ENCODE results near the gene BNC2.

Gene BNC2

DNA sequence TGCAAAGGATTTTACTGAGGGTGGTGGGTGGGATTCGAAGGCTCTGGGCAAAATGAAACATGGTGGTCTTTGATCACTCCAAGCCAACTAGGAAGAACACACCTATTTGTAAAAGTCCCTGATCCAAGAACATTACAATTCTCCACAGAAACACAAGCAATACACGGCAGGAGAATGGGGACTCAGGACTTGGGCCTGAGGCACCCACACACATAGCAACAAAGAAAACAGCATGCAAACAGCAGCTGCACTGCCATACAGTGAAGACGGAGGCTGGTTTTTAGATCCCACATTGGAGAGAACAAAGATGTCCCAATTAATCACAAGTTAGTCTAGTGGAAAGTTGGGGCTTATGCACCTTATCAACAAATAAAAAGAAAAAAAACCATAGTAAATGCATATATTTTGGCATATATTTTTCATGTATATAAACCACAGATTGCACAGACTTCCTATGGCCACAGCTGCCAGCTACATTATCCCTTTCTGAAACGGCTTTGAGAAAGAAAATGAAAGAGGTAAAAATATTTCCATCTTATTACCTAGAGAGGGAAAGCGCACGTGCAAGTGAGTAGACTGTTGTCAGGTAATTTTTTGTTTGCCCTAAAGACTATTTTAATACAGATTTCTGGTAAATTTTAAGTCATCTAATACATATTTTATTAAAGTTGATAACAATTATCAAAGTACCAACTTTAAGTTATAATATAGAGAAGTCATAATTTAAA lies 410.9 kb downstream of the BNC2 start:
- TF ChIP-seq, protein P1, sequence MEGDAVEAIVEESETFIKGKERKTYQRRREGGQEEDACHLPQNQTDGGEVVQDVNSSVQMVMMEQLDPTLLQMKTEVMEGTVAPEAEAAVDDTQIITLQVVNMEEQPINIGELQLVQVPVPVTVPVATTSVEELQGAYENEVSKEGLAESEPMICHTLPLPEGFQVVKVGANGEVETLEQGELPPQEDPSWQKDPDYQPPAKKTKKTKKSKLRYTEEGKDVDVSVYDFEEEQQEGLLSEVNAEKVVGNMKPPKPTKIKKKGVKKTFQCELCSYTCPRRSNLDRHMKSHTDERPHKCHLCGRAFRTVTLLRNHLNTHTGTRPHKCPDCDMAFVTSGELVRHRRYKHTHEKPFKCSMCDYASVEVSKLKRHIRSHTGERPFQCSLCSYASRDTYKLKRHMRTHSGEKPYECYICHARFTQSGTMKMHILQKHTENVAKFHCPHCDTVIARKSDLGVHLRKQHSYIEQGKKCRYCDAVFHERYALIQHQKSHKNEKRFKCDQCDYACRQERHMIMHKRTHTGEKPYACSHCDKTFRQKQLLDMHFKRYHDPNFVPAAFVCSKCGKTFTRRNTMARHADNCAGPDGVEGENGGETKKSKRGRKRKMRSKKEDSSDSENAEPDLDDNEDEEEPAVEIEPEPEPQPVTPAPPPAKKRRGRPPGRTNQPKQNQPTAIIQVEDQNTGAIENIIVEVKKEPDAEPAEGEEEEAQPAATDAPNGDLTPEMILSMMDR (IDR thresholded peaks at IDR 0.05; ENCODE audit: low read length): no peak
- TF ChIP-seq EZH2 (IDR thresholded peaks at IDR 0.05; ENCODE audit: borderline replicate concordance, low read length): no peak
- Histone ChIP-seq H3K27ac (ENCODE audit: low read depth, low read length, poor library complexity, severe bottlenecking) (peak overlapping the region; percentile 49), H3F3A (ENCODE audit: insufficient read depth, low read length) (no peaks in the 10 kb centered on the region), H3K36me3 (ENCODE audit: insufficient read depth, low read length) (no peaks in the 10 kb centered on the region), H4K20me1 (ENCODE audit: insufficient read depth, low read length) (no peaks in the 10 kb centered on the region), H3K4me1 (ENCODE audit: insufficient read depth, low read length, severe bottlenecking) (peaks cover 9% of the 10 kb centered on the region), H3K9ac (ENCODE audit: low read length) (no peak overlapping the region), H3K27me3 (ENCODE audit: insufficient read depth, low read length) (0 out of 2 replicates have a peak, but pooled peaks cover 3% of the 10 kb centered on the region), H3K79me2 (ENCODE audit: insufficient read depth, low read length) (no peaks in the 10 kb centered on the region), H3K9me2 (ENCODE audit: low read depth, low read length) (no peaks in the 10 kb centered on the region), H2AFZ (ENCODE audit: low read length) (no peak overlapping the region), H3K9me3 (ENCODE audit: low read length) (no peaks in the 10 kb centered on the region), H3K4me3 (ENCODE audit: low read depth, low read length, poor library complexity, severe bottlenecking) (no peak overlapping the region), H3K4me2 (ENCODE audit: low read length) (no peak overlapping the region)

DNA sequence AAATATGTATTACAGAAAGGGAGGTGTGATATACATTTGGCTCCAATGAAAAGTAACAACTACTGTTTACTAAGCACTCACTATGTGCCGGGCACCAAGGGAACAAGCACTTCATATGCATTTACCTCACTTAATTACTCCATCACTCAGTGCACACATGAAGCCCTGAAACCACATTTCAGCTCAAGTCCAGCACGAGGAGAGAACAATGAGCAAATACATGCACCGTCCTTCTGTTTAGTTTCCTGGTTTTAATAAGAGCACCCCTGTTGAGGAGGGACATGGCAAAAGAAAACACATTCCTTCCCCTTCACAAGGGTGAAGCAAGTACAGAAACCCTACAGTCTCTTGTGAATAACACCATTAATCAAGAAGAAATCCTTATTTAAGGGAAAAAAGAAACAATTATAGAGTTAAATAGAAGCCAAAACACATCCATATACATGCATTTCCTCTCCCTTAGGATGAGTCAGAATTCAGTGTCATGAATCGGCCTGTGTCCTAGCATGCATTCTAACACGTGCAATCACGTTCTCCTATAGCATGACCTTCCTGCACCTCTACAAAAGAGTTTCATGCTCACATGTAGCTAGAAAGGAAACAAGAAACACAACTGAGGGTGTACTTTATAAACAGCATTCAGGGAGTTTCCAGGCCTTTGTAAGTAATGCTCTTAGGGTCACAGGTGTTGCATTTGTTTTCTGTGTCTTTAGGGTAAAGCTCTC lies 411.6 kb downstream of the BNC2 start:
- Histone ChIP-seq H3K4me1 (ENCODE audit: insufficient read depth, low read length, severe bottlenecking) (peaks cover 9% of the 10 kb centered on the region), H2AFZ (ENCODE audit: low read length) (no peak overlapping the region), H4K20me1 (ENCODE audit: insufficient read depth, low read length) (no peaks in the 10 kb centered on the region), H3K36me3 (ENCODE audit: insufficient read depth, low read length) (no peaks in the 10 kb centered on the region), H3K27me3 (ENCODE audit: insufficient read depth, low read length) (0 out of 2 replicates have a peak, but pooled peaks cover 3% of the 10 kb centered on the region), H3K4me2 (ENCODE audit: low read length) (no peak overlapping the region), H3F3A (ENCODE audit: insufficient read depth, low read length) (no peaks in the 10 kb centered on the region), H3K27ac (ENCODE audit: low read depth, low read length, poor library complexity, severe bottlenecking) (peak overlapping the region; percentile 49), H3K9me3 (ENCODE audit: low read length) (no peaks in the 10 kb centered on the region), H3K9ac (ENCODE audit: low read length) (no peak overlapping the region), H3K79me2 (ENCODE audit: insufficient read depth, low read length) (no peaks in the 10 kb centered on the region), H3K4me3 (ENCODE audit: low read depth, low read length, poor library complexity, severe bottlenecking) (no peak overlapping the region), H3K9me2 (ENCODE audit: low read depth, low read length) (no peaks in the 10 kb centered on the region)
- TF ChIP-seq EZH2 (IDR thresholded peaks at IDR 0.05; ENCODE audit: borderline replicate concordance, low read length): no peak
- TF ChIP-seq, protein P1 (IDR thresholded peaks at IDR 0.05; ENCODE audit: low read length): no peak

DNA sequence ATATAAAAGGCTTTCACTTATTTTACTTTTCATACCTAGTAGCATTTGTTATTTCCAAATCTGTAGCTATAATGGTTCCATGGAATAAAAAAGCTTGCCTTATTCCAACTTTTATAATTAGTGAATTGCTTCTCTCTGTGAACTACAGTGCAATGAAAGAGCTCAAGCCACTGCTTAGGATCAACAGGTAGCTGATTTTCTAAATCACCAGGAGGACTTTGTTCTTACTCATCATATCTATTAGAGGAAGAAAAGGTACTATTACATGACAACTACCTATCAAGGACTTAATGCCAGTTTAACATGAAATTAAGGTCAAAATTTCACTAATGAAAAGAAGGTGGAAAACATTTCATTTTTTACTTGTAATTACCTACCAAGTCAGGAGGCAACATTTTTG lies 414.6 kb downstream of the BNC2 start:
- Histone ChIP-seq H2AFZ (ENCODE audit: low read length) (no peak overlapping the region), H3K4me3 (ENCODE audit: low read depth, low read length, poor library complexity, severe bottlenecking) (no peak overlapping the region), H3K27ac (ENCODE audit: low read depth, low read length, poor library complexity, severe bottlenecking) (no peak overlapping the region), H3K79me2 (ENCODE audit: insufficient read depth, low read length) (no peaks in the 10 kb centered on the region), H3K4me1 (ENCODE audit: insufficient read depth, low read length, severe bottlenecking) (no peaks in the 10 kb centered on the region), H3K27me3 (ENCODE audit: insufficient read depth, low read length) (no peaks in the 10 kb centered on the region), H3K9me2 (ENCODE audit: low read depth, low read length) (no peaks in the 10 kb centered on the region), H4K20me1 (ENCODE audit: insufficient read depth, low read length) (no peaks in the 10 kb centered on the region), H3K9me3 (ENCODE audit: low read length) (no peaks in the 10 kb centered on the region), H3F3A (ENCODE audit: insufficient read depth, low read length) (no peaks in the 10 kb centered on the region), H3K9ac (ENCODE audit: low read length) (no peak overlapping the region), H3K36me3 (ENCODE audit: insufficient read depth, low read length) (no peaks in the 10 kb centered on the region), H3K4me2 (ENCODE audit: low read length) (no peak overlapping the region)
- TF ChIP-seq, protein P1 (IDR thresholded peaks at IDR 0.05; ENCODE audit: low read length): no peak
- TF ChIP-seq EZH2 (IDR thresholded peaks at IDR 0.05; ENCODE audit: borderline replicate concordance, low read length): no peak
